DND-41 (cell line): ENCODE measurements around the gene FAM3D.

Experiments
- EZH2 ChIP-seq: IDR thresholded peaks from 3 replicates; pipeline ENCODE4 v1.6.1; 2012; ENCODE audit warnings: borderline replicate concordance, low read depth, mild to moderate bottlenecking, moderate library complexity, low read length, inconsistent platforms; ENCODE audit not compliant: severe bottlenecking
- TF ChIP-seq, protein P1 (sequence below): IDR thresholded peaks from 2 replicates; pipeline ENCODE4 v1.5.1; 2012; ENCODE audit warnings: borderline replicate concordance, low read length, moderate library complexity, mild to moderate bottlenecking; ENCODE audit not compliant: poor library complexity, severe bottlenecking; ENCODE audit errors: extremely low read depth

GRCh38 chr3:58706395-58707167 lies 40.0 kb upstream of the FAM3D start:
- TF ChIP-seq, protein P1, sequence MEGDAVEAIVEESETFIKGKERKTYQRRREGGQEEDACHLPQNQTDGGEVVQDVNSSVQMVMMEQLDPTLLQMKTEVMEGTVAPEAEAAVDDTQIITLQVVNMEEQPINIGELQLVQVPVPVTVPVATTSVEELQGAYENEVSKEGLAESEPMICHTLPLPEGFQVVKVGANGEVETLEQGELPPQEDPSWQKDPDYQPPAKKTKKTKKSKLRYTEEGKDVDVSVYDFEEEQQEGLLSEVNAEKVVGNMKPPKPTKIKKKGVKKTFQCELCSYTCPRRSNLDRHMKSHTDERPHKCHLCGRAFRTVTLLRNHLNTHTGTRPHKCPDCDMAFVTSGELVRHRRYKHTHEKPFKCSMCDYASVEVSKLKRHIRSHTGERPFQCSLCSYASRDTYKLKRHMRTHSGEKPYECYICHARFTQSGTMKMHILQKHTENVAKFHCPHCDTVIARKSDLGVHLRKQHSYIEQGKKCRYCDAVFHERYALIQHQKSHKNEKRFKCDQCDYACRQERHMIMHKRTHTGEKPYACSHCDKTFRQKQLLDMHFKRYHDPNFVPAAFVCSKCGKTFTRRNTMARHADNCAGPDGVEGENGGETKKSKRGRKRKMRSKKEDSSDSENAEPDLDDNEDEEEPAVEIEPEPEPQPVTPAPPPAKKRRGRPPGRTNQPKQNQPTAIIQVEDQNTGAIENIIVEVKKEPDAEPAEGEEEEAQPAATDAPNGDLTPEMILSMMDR = no peak
- no peak for TF ChIP-seq EZH2
